HG02642 (cell line): ENCODE measurements around the gene ARVCF.

Experiments used
- ATAC-seq: cut with Tn5 transposase; IDR thresholded peaks from one replicate; pipeline ENCODE4 v1.9.1; 2021; ENCODE audit warnings: mild to moderate bottlenecking; ENCODE audit not compliant: unreplicated experiment, poor library complexity

Gene ARVCF

GRCh38 chr22:20020533-20021195 is 4.0 kb upstream of the ARVCF start, which contains the start of gene TANGO2:
TANGO2 (plus strand) TSS chr22:20021110; CDS start chr22:20036799, 15,689 bp downstream.
- peak; percentile 77 for ATAC-seq

GRCh38 chr22:20019661-20020532 is 3.3 kb upstream of the ARVCF start:
- ATAC-seq = no peak

- ATAC-seq = no peak
Measured at GRCh38 chr22:20018001-20018400, 1.4 kb upstream of the ARVCF start.

- no peak for ATAC-seq
Measured at GRCh38 chr22:20017622-20017958, 967 bp upstream of the ARVCF start.

- peak; percentile 2 for ATAC-seq
Measured at GRCh38 chr22:20015971-20016733, 471 bp downstream of the ARVCF start.

- no peak for ATAC-seq
Measured at GRCh38 chr22:20015187-20015625, 1.4 kb downstream of the ARVCF start.

- ATAC-seq = no peak
Measured at GRCh38 chr22:20014526-20015186, 2.0 kb downstream of the ARVCF start.

GRCh38 chr22:20013382-20013871 is 3.2 kb downstream of the ARVCF start:
- no peak for ATAC-seq

GRCh38 chr22:20012741-20013331 is 3.8 kb downstream of the ARVCF start:
- ATAC-seq = no peak

GRCh38 chr22:20011993-20012740 is 4.5 kb downstream of the ARVCF start:
- ATAC-seq = no peak

GRCh38 chr22:20011123-20011992 is 5.3 kb downstream of the ARVCF start:
- ATAC-seq = no peak

GRCh38 chr22:20010307-20011122 is 6.1 kb downstream of the ARVCF start:
- no peak for ATAC-seq

GRCh38 chr22:20009582-20010306 is 6.9 kb downstream of the ARVCF start:
- ATAC-seq = no peak

- ATAC-seq = no peak
Measured at GRCh38 chr22:20009018-20009491, 7.6 kb downstream of the ARVCF start.

- ATAC-seq = no peak
Measured at GRCh38 chr22:20008221-20008995, 8.2 kb downstream of the ARVCF start.

- ATAC-seq = no peak
Measured at GRCh38 chr22:20004464-20004863, 12.2 kb downstream of the ARVCF start.
